SK-N-MC (cell line): ENCODE data around the gene PTPRN2.

Source experiments
- EZH2 ChIP-seq: fragments of 200-600 bp; sonication (generic); IDR thresholded peaks from one replicate; pipeline ENCODE4 v1.6.1; 2017; ENCODE audit warnings: antibody characterized with exemption
- FOXP2 ChIP-seq: optimal IDR thresholded peaks from 2 replicates; pipeline ENCODE3; 2011; ENCODE audit warnings: mild to moderate bottlenecking, moderate library complexity; ENCODE audit not compliant: insufficient read depth; ENCODE audit errors: extremely low read length, control extremely low read depth
- POLR2AphosphoS5 ChIP-seq: IDR thresholded peaks from 2 replicates; pipeline ENCODE4 v1.6.1; 2012; ENCODE audit warnings: mild to moderate bottlenecking, low read depth, low read length, borderline replicate concordance

DNA sequence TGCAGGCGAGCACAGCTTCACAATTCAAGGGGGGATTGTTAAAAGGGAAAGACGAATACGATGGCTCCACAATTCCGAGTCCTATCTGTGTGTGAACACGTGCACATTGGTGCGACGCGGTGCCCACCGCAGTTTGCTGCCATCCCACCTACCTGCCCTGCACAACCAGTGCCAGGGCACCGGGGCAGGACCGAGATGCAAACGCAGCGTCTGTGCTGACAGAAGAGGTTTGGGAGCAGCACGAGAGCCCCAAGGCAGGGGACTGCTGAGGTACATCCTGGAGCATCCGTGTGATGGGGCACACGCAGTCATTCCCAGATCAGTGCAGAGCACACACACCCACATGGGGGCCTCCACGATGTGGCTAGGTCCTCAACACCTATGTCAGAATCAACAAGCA is 1029.6 kb downstream of the PTPRN2 start:
- TF ChIP-seq EZH2 (no peak), POLR2AphosphoS5 (no peak), FOXP2 (no peak)
